HG03520 (cell line): ENCODE results near the gene TRIP11.
"Not testable (repeated sequence)": the region's sequence is repeated elsewhere in the genome, so short reads cannot be mapped to it uniquely, and the experiment has no call there.

Source experiments
- ATAC-seq: cut with Tn5 transposase; IDR thresholded peaks from one replicate; pipeline ENCODE4 v1.9.1; 2021; ENCODE audit warnings: mild to moderate bottlenecking, moderate library complexity; ENCODE audit not compliant: unreplicated experiment

TRIP11 gene

DNA sequence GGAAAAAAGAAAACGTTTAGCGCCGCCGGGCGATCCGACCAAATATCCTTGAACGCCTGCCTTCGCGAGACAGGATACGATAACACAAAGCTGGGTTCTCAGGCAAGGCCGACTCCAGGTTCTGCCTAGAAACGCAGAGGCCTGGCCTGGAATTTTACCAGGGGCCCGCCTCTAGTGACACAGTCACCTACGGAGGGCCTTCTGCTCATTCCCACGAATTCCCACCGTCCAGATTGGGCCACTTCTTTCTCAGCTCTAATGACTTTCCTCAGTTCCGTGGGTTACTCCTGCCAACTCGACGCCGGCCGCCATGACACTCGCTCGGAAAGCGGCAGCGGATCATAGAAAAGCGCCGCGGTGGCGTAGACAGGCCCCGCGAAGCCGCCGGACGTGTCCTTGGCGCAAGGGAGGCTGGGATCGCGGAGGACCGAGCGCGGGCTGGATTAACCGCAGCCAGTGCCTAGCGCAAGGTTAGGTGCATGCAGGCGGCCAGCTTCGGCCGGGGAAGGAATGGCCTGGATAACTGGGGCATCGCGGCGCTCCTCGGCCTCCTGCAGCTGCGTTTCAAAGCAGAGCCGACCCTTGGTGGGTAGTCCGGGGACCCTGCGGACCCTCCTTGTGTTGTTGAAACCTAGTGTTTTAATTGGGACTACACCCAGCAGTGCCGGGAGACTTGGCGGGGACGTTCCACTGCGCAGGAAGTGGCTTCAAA, at the start of gene TRIP11:
Gene TRIP11 (minus strand): TSS at position 341 of the 712 bp plus-strand sequence. CDS start 374 bp downstream, outside the sequence.
- ATAC-seq = peak; percentile 96

DNA sequence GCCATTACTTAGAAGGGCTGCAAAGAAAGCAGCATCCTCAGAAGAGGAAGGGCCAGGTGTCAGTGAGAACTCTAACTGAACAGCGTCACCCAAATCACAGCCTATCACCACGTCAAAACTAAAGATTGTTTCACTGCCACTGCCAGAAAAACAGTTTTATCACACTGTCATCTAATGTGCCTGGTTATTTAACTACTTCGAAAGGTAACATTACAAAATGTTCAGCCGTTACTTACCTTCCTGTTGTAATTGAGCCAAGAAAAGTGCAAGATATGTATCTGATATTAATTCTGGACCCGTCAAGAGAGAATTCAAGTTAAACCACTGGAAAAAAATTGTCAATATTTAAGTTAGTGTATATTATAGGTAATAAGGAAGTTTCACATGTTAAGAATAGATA, 48.6 kb upstream of the TRIP11 start:
- no peak for ATAC-seq

GRCh38 chr14:92074555-92074954, 34.7 kb upstream of the TRIP11 start:
- no peak for ATAC-seq

DNA sequence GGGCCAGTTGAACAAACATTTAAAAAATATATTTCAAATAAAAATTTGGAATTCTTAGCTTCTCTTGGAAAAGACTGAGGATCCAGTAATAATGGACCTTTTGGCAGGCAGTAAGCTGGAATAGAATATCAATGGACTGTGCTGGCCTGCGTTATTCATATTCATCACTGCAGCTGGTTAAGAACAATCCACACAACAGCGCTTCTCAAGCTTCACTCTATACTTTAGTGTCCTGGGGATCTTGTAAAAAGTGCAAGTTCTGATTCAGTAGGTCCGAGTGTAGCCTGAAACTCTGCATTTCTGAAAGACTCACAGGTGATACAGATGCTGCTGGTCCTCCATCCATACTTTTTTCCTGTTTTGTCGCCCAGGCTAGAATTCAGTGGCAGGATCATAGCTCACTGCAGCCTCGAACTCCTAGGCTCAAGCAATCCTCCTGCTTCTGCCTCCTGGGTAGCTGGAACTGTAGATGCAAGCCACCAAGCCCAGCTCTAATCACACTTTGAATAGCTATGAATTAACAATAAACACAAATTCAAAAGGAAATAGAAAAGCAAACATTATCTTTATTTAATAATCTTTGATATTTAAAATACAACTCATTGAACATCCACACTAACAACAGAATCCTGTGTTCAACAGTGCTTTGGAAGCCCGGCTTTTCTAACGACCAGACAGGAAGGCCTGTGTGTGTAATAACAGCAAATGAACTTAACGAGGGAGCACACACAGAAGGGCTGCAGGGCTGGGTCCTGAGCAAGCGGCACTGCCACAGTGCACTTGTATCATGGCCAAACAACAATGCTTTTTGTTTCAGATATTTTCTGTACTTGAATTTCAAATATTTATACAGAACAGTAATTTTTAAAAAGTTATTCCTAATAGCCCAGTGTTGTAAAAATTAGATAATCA, 18.4 kb upstream of the TRIP11 start:
- no peak for ATAC-seq

DNA sequence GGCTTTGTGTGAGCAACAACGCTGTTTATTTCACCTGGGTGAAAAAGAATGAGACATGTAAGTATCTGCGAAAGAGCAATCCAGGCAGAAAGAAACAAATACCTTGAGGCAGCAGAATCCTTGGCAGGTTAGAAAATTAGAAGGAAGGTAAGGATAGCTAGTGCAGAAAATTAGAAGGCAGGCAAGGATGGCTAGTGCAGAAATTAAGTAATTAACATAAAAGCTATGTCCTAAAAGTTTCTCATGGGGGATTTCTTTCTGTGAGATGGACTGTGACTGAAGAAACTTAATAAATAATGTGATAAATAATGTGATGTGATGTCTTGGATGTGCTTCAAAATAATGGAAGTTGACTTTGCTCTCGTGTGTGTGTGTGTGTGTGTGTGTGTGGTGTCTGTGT, 9.9 kb upstream of the TRIP11 start:
- ATAC-seq = no peak

DNA sequence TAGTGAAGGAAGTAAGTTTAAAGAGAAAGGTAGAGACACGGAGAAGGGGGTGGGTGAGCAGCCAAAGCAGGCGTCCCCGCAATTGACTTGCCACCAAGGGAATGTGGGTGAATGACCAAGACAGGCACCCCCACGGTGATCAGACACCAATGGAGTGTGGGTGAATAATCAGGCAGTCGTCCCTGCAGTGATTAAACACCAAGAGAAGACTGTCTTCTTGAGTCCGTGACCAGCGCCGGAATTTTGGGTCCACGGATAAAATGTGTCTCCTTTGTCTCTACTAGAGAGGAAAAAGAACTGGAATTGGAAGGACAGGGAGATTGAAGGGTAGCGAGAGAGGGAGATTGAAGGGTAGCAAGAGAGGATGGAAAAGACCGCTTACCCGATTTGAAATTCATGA, 9.4 kb upstream of the TRIP11 start:
- not testable (repeated sequence) for ATAC-seq

- not testable (repeated sequence) for ATAC-seq
Observed at GRCh38 chr14:92045904-92046303, 6.0 kb upstream of the TRIP11 start.

DNA sequence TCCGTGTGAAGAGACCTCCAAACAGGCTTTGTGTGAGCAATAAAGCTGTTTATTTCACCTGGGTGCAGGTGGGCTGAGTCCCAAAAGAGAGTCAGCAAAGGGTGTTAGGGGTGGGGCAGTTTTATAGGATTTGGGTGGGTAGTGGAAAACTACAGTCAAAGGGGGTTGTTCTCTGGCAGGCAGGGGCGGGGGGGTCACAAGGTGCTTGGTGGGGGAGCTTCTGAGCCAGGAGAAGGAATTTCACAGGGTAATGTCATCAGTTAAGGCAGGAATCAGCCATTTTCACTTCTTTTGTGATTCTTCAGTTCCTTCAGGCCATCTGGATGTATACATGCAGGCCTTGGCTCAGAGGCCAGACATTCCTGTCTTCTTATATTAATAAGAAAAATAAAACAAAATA, 1.9 kb upstream of the TRIP11 start:
- ATAC-seq = not testable (repeated sequence)

GRCh38 chr14:92041203-92041602, 1.3 kb upstream of the TRIP11 start:
- no peak for ATAC-seq

- ATAC-seq = no peak
Observed at GRCh38 chr14:92040431-92041051, 682 bp upstream of the TRIP11 start.

- ATAC-seq = peak; percentile 18
Observed at GRCh38 chr14:92039063-92039718, 668 bp downstream of the TRIP11 start.

- no peak for ATAC-seq
Observed at GRCh38 chr14:92037989-92038388, 1.9 kb downstream of the TRIP11 start.

- ATAC-seq = no peak
Observed at GRCh38 chr14:92035890-92036289, 4.0 kb downstream of the TRIP11 start.

- no peak for ATAC-seq
Observed at GRCh38 chr14:92033906-92034687, 5.8 kb downstream of the TRIP11 start.

GRCh38 chr14:92033433-92033832, 6.4 kb downstream of the TRIP11 start:
- no peak for ATAC-seq

DNA sequence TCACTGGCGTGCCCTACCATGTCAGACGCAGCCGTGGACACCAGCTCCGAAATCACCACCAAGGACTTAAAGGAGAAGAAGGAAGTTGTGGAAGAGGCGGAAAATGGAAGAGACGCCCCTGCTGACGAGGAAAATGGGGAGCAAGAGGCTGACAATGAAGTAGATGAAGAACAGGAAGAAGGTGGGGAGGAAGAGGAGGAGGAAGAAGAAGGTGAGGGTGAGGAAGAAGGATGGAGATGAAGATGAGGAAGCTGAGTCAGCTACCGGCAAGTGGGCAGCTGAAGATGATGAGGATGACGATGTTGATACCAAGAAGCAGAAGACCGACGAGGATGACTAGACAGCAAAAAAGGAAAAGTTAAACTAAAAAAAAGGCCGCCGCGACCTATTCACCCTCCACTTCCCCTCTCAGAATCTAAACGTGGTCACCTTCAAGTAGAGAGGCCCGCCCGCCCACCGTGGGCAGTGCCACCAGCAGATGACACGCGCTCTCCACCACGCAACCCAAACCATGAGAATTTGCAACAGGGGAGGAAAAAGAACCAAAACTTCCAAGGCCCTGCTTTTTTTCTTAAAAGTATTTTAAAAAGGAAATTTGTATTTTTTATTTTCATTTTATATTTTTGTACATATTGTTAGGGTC, 13.2 kb downstream of the TRIP11 start:
- no peak for ATAC-seq

- ATAC-seq = no peak
Observed at GRCh38 chr14:92022036-92022435, 17.8 kb downstream of the TRIP11 start.

- no peak for ATAC-seq
Observed at GRCh38 chr14:92021523-92021922, 18.3 kb downstream of the TRIP11 start.

DNA sequence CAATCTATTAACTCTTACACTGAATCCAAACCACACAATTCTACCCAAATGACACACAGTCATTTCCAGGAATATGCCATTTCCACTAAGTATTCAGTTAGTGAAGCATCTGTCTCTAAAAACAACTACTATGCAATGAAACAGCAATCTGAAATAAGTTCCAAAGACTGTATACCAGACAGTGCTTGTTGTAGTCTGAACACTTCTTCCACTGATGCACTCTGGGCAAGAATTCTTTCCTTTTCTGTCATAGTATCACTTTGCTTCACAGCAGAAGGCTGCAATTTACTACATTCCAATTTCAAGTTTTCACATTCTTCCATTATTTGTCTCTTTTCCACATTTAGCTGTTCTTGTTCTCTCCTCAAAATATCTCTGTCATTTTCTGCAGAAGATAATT, 25.8 kb downstream of the TRIP11 start:
- no peak for ATAC-seq
